Measurements from ENCODE around the gene NFE2L1. TPM values are rescaled to one million over a fixed set of nuclear protein-coding genes. Genes with fewer than 3 reads are reported as not detected.
A peak's percentile ranks its signal among the peaks of the same experiment; 100 is the strongest.

NFE2L1 gene
- total and polyA plus RNA-seq, 9 of the 15 experiments (the other 6 are each of a cell fraction or from before 2014, with no cell fraction given): 2.0 to 68.6 (median 39.7) TPM

DNA sequence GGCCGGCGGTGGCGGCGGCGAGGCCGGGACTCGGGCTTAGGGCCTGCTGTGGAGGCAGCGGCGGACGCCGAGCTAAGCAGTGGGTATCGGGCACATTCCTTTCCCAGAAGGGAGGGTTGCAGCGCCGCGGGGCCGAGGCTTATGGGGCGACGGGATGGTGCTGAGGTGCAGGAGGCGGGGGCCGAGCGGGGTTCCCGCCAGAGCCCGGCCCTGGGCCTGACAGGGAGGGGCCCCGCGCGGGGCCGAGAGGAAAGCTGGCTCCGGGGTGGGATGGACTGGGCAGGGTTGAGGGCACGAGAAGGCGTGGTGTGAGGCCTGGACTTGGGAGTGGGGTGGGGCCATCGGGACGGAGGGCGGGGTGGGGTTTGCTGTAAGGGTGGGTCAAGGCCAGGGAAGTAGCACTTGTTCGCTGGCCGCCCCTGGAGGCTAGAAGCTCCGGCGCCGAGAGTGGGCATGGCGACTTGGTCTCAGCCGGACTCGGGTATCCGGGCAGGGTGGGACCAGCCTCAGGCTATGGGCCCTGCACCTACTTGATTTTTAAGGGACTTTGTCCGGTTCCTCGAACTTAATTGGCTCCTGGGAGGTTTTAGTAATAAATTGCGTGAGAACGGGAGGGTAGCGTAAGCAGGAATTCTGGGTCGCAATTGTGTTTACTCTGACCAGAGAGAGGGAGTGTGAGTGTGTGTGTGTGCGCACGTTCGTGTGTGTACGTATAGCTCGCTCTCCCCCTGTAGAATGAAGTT lies 396 bp downstream of the NFE2L1 start (continued):
- TF ChIP-seq, protein P1, sequence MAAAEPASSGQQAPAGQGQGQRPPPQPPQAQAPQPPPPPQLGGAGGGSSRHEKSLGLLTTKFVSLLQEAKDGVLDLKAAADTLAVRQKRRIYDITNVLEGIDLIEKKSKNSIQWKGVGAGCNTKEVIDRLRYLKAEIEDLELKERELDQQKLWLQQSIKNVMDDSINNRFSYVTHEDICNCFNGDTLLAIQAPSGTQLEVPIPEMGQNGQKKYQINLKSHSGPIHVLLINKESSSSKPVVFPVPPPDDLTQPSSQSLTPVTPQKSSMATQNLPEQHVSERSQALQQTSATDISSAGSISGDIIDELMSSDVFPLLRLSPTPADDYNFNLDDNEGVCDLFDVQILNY (CRISPR knock-in tag; IDR thresholded peaks at IDR 0.05): no peak
- TF ChIP-seq, protein P2, sequence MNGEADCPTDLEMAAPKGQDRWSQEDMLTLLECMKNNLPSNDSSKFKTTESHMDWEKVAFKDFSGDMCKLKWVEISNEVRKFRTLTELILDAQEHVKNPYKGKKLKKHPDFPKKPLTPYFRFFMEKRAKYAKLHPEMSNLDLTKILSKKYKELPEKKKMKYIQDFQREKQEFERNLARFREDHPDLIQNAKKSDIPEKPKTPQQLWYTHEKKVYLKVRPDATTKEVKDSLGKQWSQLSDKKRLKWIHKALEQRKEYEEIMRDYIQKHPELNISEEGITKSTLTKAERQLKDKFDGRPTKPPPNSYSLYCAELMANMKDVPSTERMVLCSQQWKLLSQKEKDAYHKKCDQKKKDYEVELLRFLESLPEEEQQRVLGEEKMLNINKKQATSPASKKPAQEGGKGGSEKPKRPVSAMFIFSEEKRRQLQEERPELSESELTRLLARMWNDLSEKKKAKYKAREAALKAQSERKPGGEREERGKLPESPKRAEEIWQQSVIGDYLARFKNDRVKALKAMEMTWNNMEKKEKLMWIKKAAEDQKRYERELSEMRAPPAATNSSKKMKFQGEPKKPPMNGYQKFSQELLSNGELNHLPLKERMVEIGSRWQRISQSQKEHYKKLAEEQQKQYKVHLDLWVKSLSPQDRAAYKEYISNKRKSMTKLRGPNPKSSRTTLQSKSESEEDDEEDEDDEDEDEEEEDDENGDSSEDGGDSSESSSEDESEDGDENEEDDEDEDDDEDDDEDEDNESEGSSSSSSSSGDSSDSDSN (IDR thresholded peaks at IDR 0.05; ENCODE audit: borderline replicate concordance in 1 of 2, low read depth in 2 of 2, low read length in 2 of 2): no peak
- TF ChIP-seq HLTF (IDR thresholded peaks at IDR 0.05) (no peak), BCL6 (CRISPR knock-in tag; IDR thresholded peaks at IDR 0.05) (no peak), CHD4 (IDR thresholded peaks at IDR 0.05; ENCODE audit: insufficient read depth, insufficient replicate concordance, low read depth, low read length, poor library complexity, severe bottlenecking) (no peak), DMBX1 (CRISPR knock-in tag; IDR thresholded peaks at IDR 0.05; ENCODE audit: borderline replicate concordance) (0 out of 2 replicates have a peak, but pooled peaks have one; percentile 16), RFX7 (CRISPR knock-in tag; IDR thresholded peaks at IDR 0.05) (no peak), CBX1 (IDR thresholded peaks at IDR 0.05; ENCODE audit: low read depth) (0 out of 2 replicates have a peak, but pooled peaks have one; percentile 41), SMAD1 (IDR thresholded peaks at IDR 0.05; ENCODE audit: low read depth, low read length, partially characterized antibody) (no peak), TRIM24 (IDR thresholded peaks at IDR 0.05) (no peak), NR3C1 (CRISPR knock-in tag; IDR thresholded peaks at IDR 0.05) (peak; percentile 38; the same call in 1 of the 2 replicates), RAD51 (IDR thresholded peaks at IDR 0.05; ENCODE audit: borderline replicate concordance, low read depth) (no peak), SMARCE1 (IDR thresholded peaks at IDR 0.05) (no peak; the same call in 1 of the 2 replicates)
- TF ChIP-seq, protein P3, sequence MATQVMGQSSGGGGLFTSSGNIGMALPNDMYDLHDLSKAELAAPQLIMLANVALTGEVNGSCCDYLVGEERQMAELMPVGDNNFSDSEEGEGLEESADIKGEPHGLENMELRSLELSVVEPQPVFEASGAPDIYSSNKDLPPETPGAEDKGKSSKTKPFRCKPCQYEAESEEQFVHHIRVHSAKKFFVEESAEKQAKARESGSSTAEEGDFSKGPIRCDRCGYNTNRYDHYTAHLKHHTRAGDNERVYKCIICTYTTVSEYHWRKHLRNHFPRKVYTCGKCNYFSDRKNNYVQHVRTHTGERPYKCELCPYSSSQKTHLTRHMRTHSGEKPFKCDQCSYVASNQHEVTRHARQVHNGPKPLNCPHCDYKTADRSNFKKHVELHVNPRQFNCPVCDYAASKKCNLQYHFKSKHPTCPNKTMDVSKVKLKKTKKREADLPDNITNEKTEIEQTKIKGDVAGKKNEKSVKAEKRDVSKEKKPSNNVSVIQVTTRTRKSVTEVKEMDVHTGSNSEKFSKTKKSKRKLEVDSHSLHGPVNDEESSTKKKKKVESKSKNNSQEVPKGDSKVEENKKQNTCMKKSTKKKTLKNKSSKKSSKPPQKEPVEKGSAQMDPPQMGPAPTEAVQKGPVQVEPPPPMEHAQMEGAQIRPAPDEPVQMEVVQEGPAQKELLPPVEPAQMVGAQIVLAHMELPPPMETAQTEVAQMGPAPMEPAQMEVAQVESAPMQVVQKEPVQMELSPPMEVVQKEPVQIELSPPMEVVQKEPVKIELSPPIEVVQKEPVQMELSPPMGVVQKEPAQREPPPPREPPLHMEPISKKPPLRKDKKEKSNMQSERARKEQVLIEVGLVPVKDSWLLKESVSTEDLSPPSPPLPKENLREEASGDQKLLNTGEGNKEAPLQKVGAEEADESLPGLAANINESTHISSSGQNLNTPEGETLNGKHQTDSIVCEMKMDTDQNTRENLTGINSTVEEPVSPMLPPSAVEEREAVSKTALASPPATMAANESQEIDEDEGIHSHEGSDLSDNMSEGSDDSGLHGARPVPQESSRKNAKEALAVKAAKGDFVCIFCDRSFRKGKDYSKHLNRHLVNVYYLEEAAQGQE (IDR thresholded peaks at IDR 0.05; ENCODE audit: borderline replicate concordance): peak; percentile 19; the same call in 1 of the 2 replicates
- TF ChIP-seq, protein P3 (CRISPR knock-in tag; IDR thresholded peaks at IDR 0.05; ENCODE audit: low read depth): no peak
- TF ChIP-seq, protein P4, sequence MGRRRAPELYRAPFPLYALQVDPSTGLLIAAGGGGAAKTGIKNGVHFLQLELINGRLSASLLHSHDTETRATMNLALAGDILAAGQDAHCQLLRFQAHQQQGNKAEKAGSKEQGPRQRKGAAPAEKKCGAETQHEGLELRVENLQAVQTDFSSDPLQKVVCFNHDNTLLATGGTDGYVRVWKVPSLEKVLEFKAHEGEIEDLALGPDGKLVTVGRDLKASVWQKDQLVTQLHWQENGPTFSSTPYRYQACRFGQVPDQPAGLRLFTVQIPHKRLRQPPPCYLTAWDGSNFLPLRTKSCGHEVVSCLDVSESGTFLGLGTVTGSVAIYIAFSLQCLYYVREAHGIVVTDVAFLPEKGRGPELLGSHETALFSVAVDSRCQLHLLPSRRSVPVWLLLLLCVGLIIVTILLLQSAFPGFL (CRISPR knock-in tag; IDR thresholded peaks at IDR 0.05): no peak
